ENCODE measurements around the gene PFDN2.

The PFDN2 gene

DNA sequence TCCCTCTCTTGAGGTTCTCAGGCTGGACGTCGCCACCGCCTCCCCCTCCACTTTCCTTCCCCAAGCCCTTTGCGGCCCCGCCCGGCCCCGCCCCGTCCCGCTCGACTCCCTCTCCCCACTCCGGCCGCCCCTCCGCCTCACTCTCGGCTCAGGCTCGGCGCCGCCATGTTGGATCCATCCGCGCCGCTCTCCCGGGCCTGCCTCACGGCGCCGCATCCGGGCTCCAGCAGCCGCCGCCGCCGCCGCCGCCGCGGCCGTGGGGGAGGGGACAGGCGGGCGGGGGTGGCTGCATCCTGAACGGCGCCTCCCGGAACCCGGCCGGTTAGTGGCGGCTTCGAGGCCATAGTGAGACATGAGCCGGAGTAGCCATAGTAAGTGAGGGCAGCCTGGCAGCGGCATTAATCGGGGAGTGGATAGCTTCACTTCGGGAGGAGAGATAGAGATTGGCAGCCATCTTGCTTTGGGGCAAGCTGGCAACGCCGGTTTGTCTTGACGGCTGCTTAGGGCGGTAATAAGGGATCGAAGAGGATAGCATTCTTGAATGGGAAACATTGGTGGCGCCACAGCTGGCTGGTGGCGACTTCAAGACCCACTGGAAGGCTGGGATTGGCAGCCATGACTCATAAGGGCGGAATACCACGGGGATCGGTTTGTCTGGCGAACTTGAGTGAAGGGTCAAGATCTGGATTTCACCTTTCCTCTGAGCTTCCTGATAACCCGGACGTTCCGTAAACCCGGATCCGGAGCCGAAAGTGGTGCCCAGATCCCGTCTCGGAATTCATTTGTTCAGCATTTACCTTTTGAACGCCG is 14.8 kb upstream of the PFDN2 start, which contains the start of gene DEDD:
TSS of gene DEDD (minus strand) at position 258 of the 810 bp plus-strand sequence. CDS start 8,205 bp downstream, outside the sequence.
- H2AFZ ChIP-seq = peak within 1 kb of the TSS; percentile 84
- no peaks in the 10 kb centered on the region for H3K36me3 ChIP-seq (ENCODE audit: control insufficient read depth, insufficient read depth, low read length)
- no peaks in the 10 kb centered on the region for H3K79me2 ChIP-seq
- peak within 1 kb of the TSS; percentile 99 for H3K27ac ChIP-seq
- TF ChIP-seq, protein P1, sequence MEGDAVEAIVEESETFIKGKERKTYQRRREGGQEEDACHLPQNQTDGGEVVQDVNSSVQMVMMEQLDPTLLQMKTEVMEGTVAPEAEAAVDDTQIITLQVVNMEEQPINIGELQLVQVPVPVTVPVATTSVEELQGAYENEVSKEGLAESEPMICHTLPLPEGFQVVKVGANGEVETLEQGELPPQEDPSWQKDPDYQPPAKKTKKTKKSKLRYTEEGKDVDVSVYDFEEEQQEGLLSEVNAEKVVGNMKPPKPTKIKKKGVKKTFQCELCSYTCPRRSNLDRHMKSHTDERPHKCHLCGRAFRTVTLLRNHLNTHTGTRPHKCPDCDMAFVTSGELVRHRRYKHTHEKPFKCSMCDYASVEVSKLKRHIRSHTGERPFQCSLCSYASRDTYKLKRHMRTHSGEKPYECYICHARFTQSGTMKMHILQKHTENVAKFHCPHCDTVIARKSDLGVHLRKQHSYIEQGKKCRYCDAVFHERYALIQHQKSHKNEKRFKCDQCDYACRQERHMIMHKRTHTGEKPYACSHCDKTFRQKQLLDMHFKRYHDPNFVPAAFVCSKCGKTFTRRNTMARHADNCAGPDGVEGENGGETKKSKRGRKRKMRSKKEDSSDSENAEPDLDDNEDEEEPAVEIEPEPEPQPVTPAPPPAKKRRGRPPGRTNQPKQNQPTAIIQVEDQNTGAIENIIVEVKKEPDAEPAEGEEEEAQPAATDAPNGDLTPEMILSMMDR (IDR thresholded peaks at IDR 0.05) = no peak
- H3K9ac ChIP-seq = peak within 1 kb of the TSS; percentile 87
- H3K4me2 ChIP-seq (ENCODE audit: low read length) = peak within 1 kb of the TSS; percentile 85
- H3K4me1 ChIP-seq = peaks cover 4% of the 10 kb centered on the region
- H3K27me3 ChIP-seq (ENCODE audit: control insufficient read depth, insufficient read depth, low read length) = no peaks in the 10 kb centered on the region
- H3K4me3 ChIP-seq (ENCODE audit: low read depth, low read length) = peak within 1 kb of the TSS; percentile 86
- H3K9me3 ChIP-seq (ENCODE audit: control insufficient read depth, low read length) = no peaks in the 10 kb centered on the region

DNA sequence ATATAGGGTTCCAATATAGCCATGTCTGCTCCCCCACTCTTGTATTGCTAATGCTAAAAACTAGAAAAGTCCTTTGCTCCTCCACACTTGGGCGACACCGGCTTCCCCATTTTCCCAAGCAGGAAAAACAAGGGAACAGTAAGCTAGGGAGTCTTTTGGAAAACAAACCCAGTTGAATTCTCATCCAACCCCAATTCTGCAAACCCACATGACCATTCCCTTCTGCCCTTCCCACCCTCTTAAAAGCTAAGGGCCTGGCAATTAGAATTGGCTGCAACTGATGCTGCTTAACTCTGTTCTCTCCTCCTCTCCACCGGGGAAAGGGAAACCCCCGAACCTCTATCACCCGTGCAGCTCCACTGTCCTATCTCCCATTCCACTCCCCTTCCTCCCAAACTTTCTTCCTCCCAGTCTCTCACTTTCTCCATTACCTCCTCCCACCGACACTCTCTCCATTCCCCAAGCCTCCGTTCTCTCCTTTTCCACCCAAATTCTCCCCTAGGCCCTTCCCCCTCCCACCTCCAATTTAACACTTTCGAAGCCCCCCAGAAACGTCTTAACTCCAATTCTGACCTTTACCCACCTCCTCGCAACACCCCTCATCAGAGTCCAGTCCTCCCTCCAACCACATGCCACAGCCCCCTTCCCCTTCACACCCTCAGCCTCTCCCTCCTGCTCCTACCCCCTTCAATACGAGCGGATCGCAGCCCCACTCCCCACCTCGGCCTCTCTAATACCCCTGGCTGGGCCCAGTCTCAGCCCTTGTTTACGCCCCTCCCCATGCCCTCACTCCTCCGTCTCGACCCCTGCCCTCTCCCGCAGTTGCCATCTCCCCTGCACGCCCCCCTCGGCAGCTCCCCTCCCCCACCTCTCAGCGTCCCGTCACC is 13.9 kb upstream of the PFDN2 start:
- H3K4me3 ChIP-seq (ENCODE audit: low read depth, low read length) = peak overlapping the region; percentile 86
- H3K9ac ChIP-seq = peak overlapping the region; percentile 87
- H3K36me3 ChIP-seq (ENCODE audit: control insufficient read depth, insufficient read depth, low read length) = no peaks in the 10 kb centered on the region
- peak overlapping the region; percentile 99 for H3K27ac ChIP-seq
- peaks cover 4% of the 10 kb centered on the region for H3K4me1 ChIP-seq
- no peaks in the 10 kb centered on the region for H3K9me3 ChIP-seq (ENCODE audit: control insufficient read depth, low read length)
- H3K4me2 ChIP-seq (ENCODE audit: low read length) = peak overlapping the region; percentile 85
- TF ChIP-seq, protein P1 (IDR thresholded peaks at IDR 0.05) = no peak
- no peaks in the 10 kb centered on the region for H3K27me3 ChIP-seq (ENCODE audit: control insufficient read depth, insufficient read depth, low read length)
- H2AFZ ChIP-seq = peak overlapping the region; percentile 84
- no peaks in the 10 kb centered on the region for H3K79me2 ChIP-seq

DNA sequence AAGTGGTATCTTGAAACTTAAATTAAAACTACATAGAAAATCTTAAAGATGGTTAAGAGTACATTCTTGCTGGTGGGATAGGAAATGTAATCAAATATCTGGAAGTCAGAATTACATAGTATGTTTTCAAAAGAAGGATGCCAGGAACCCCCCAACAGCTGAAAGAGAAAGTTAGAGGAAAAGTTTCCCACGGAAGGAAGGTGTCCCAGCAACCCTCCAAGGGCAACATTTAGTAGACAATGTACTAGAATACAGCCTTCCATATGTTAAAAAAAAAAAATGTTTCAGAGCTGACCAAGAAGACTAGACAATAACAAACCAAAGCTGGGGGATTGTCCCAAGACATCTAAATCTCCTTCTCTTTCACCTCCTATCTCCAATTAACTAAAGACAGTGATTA is 12.4 kb upstream of the PFDN2 start:
- Histone ChIP-seq H3K79me2 (no peaks in the 10 kb centered on the region), H3K4me3 (ENCODE audit: low read depth, low read length) (no peak overlapping the region), H3K4me1 (peaks cover 4% of the 10 kb centered on the region), H3K9ac (no peak overlapping the region), H3K4me2 (ENCODE audit: low read length) (no peak overlapping the region), H2AFZ (no peak overlapping the region), H3K27ac (peak overlapping the region; percentile 24), H3K9me3 (ENCODE audit: control insufficient read depth, low read length) (no peaks in the 10 kb centered on the region), H3K27me3 (ENCODE audit: control insufficient read depth, insufficient read depth, low read length) (no peaks in the 10 kb centered on the region), H3K36me3 (ENCODE audit: control insufficient read depth, insufficient read depth, low read length) (no peaks in the 10 kb centered on the region)
- TF ChIP-seq, protein P1 (IDR thresholded peaks at IDR 0.05) = no peak

DNA sequence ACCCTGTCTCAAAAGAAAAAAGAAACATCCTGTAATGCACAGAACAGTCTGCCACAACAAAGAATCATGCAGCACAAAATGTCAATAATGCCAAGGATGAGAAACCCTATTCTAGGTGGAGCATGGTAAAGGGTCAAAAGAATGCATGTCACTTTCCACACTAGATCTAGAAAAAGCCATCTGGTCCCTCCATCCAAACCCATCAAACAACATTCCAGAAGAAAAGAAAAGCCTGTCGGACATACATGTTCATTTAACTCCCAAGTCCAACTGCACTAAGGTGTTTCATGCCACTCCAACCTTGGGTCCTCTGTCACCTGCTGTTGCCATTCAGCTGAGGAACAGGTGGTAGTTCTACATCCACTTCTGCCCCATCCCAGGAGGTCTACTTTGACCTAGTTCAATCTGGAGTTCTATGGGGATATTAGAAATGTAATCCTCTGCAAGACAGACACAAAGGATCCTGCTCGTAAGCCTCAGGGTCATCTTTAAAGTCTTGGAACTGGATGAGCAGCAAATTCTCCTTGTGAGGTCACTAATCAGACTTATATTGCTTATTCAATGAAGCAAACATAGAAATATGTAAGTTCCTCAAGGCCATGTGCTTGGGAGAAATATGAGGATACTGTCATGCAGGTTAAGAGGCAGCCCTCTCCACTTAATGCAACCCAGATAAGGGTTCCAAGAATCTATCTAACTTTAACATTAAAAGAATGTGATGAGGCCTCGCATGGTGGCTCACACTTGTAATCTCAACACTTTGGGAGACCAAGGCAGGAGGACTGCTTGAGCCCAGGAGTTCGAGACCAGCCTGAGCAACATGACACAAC is 11.0 kb upstream of the PFDN2 start:
- Histone ChIP-seq H3K27me3 (ENCODE audit: control insufficient read depth, insufficient read depth, low read length) (no peaks in the 10 kb centered on the region), H3K4me3 (ENCODE audit: low read depth, low read length) (no peak overlapping the region), H3K9ac (no peak overlapping the region), H3K4me1 (peaks cover 4% of the 10 kb centered on the region), H3K9me3 (ENCODE audit: control insufficient read depth, low read length) (no peaks in the 10 kb centered on the region), H3K79me2 (no peaks in the 10 kb centered on the region), H3K4me2 (ENCODE audit: low read length) (no peak overlapping the region), H3K27ac (no peak overlapping the region), H2AFZ (no peak overlapping the region), H3K36me3 (ENCODE audit: control insufficient read depth, insufficient read depth, low read length) (no peaks in the 10 kb centered on the region)
- TF ChIP-seq, protein P1 (IDR thresholded peaks at IDR 0.05) = no peak

Measured in parathyroid adenoma (tissue), 2 donors.